Measurements from ENCODE around the gene PTH1R.

Gene PTH1R

GRCh38 chr3:46877406-46878125 lies at the start of gene PTH1R:
PTH1R (plus strand) TSS chr3:46877721; CDS start chr3:46883560, 5,839 bp downstream.
- DNase-seq, result no peak

DNA sequence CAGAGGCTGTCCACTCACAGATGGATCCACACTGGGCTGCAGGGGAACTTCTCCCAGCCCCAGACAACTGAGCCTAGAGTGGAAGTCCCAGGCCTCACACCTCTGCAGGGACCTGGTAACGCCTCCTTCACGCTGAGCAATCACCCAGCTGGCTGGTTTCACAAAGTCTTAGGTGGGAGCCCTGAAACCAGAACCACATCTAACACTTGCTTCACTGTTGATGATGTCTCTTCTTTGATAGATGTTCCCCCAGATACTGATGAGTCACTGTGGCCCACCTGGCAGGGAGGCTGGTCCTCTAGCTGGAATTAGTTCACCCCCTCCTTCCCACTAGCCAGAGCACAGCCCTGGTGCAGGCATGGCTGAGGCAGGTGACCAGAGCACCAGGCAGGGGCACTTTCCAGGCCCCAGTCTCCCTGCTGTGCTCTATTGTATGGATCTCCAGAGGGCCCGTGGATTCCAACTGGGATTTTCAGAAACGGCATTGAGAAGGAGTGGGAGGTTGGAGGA lies 47.8 kb upstream of the PTH1R start:
- DNase-seq, result no peak

DNA sequence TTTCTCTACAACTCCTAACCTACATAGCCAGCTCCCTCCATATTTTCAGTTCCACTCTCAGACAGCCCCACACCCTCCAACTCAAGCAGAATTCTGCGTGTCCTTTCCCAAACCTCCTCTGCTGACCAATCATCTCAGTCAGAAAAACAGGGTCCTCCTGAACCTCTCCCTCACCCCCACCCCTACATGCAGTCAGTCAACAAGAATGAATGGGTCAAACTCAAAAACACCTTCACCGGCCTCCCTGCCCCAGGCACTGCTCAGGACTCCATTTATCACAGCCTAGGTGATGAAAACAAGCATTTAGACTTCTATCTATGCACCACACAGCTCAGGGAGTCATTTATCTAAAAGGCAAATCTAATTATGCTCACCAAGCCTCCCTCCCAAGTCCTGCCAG lies 46.7 kb upstream of the PTH1R start:
- no peak for DNase-seq

DNA sequence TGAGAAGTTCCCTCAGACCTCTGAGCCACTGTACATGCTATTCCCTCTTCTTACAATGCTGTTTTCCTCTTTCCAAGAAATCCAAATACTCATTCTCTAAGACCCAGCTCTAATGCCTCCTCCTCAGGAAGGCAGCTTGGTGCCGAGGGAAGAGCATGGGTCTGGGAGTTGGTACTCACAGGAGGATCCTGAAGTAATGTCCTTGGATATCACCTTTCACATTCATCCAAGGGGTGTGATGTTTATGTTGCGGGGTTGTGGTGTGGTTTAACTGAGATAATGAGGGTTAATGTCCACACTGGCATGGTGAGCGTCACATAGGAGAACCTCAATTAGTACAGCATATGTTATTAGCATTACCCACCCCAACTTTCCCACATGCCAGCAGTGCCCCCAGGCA lies 46.2 kb upstream of the PTH1R start:
- DNase-seq, result no peak

DNA sequence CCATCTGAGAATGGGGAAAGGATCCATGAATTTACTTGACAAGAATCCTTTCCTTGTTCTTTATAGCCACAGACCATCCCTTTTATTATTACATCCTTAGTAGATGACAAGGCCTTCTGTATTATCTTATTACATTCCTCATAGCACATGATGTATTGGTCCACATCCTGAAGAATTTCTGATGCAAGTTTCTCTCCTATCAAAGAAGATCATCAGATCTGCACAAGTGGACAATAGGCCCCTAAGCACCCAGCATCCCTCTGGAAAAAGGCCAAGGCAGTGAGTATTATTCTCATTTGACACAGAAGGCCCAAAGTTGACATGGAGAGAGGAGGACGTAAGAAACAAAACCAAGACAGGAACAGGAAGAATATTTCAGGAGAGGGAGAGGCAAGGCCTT lies 45.7 kb upstream of the PTH1R start:
- no peak for DNase-seq

GRCh38 chr3:46833346-46834300 lies 43.9 kb upstream of the PTH1R start:
- no peak for DNase-seq

DNA sequence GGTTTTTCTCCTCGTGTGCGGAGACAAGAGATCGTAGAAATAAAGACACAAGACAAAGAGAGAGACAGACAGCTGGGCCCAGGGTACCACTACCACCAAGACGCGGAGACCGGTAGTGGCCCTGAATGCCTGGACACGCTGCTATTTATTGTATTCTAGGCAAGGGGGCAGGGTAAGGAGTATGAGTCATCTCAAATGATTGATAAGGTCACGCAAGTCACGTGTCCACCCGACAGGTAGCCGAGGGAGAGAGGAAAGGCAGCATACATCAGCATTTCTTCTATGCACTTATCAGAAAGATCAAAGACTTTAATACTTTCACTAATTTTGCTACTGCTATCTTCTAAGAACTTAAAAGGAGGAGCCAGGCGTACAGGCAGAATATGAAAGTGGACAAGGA lies 42.5 kb upstream of the PTH1R start:
- DNase-seq, result no peak

DNA sequence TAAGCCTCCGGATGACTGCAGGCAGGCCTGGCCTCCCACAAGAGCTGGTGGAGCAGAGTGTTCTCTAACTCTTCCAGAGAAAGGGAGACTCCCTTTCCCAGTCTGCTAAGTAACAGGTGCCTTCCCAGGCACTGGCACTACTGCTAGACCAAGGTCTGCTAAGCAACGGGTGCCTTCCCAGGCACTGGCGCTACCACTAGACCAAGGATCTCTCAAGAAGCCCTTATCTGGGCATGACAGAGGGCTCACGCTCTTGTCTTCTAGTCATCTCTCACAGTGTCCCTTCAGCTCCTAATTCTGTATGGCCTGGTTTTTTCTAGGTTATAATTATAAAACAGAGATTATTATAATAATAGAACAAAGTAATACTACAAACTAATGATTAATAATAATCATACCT lies 42.0 kb upstream of the PTH1R start:
- no peak for DNase-seq

GRCh38 chr3:46838301-46838700 lies 39.2 kb upstream of the PTH1R start:
- no peak for DNase-seq

GRCh38 chr3:46840491-46840890 lies 37.0 kb upstream of the PTH1R start:
- DNase-seq, result no peak

GRCh38 chr3:46843508-46843907 lies 34.0 kb upstream of the PTH1R start:
- no peak for DNase-seq

GRCh38 chr3:46844397-46844796 lies 33.1 kb upstream of the PTH1R start:
- DNase-seq, result no peak

DNA sequence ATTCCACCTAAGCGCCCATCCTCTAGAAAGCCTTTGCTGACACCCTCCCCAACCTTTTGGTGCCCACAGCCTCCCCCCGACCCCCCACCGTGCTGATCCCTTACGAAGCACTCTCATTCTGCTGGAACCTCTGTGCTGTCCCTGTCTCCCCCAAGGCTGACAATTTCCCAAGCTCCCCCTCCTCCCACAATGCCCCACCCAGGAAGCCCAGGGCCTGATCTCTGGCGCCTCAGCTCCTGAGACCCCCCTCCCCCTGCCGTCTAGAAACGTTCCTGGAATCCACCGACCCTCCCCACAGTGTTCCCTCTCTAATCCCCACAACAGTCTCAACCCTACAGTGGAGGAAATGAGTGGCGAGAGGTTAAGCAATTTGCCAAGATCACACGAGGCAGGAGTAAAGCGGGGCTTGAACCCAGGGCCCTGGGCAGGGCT lies 32.6 kb upstream of the PTH1R start:
- no peak for DNase-seq

- DNase-seq, result peak; percentile 7
These were observed 32.1 kb upstream of the PTH1R start for GRCh38 chr3:46845397-46845859.

DNA sequence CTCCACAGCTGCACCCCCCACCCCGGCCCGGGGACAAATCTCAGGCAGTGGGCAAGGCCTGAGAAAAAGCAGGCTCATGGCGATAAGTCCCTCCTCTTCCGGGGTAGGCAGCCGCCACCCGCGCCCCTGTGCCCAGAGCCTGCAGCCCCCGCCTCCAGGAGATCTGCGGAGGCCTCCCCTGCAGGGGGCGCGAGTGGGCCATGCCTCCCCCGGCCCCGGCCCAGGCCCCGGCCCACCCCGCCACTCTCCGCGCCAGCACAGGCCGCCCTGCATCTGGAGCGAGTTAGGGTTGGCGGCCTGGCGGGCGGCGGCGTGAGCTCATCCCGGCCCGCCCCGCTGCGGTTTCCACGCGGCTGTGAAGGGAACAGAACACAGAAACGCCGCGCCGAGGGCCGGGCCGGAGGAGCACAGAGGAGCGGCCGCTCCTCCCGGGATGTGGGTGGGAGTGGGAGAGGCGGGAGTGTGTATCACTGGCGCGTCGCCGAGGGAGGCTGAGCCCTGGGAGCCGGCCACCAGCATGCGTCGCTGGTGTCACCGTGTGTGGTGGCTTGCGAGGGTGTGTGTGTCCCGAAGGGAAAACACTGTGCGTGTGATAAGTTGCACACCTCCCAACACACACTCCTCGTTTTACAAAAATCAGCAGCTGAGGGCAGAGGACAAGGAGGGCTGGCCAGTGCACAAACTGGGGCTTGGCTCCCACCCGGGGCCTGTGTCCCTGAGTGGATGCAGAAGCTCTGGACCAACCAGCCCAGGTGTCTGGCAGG lies 31.5 kb upstream of the PTH1R start:
- DNase-seq, result peak; percentile 70

DNA sequence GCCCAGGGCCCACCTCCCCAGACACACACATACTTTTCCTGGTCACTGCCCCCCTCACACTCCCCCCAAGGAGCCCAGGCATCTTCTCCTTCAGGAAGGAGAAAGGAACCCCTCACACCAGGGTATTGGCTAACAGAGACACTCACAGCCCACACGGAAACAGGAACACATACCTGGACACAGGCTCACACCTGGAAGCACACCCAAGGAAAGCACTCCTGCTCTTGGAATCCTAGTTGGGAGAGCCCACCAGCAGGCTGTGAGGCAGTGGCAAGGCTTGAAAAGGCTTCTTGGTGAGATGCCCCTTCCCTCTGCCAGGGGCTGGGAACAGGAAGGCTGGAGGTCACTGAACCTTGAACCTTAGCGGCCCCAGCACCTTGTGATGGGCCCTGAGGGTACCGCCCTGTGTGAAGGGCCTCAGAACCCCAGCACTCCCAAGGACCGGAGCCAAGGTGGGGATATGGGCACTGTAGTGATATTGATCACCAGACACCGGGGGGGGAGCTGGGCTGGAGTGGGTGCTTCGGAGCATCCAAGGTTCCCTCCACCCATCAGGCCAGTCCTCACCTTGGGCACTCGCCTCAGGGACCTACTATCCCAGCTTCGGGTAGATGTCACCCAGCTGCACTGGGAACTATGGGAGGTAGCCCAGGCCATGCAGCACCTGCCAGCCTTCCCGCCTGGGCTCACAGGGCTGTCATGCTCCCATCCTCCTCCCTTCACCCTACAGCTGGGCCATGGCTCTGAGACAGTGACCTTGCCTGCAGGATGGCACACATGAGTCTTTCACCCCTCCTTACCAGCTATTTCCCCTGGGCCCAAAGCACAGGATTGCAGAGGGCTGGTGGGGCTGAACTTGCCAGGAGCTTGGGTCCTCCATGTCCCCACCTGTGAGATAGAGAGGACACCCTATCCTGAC lies 30.6 kb upstream of the PTH1R start:
- no peak for DNase-seq

DNA sequence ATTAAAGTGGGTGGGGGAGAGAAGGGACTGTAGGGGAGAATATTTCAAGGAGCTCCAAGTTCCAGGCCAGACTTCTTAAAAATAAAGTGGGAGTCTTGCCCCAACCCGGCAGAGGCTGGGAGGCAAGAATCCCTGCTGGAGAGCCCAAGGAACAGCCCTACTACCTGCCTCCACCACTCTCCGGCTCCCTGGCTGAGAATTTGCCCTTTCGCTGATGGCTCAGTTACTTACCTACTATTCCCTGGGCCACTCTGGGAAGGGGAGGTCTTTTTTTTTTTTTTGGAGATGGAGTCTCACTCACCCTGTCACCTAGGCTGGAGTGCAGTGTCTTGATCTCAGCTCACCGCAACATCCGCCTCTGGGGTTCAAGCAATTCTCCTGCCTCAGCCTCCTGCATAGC lies 29.8 kb upstream of the PTH1R start:
- DNase-seq, result no peak

DNA sequence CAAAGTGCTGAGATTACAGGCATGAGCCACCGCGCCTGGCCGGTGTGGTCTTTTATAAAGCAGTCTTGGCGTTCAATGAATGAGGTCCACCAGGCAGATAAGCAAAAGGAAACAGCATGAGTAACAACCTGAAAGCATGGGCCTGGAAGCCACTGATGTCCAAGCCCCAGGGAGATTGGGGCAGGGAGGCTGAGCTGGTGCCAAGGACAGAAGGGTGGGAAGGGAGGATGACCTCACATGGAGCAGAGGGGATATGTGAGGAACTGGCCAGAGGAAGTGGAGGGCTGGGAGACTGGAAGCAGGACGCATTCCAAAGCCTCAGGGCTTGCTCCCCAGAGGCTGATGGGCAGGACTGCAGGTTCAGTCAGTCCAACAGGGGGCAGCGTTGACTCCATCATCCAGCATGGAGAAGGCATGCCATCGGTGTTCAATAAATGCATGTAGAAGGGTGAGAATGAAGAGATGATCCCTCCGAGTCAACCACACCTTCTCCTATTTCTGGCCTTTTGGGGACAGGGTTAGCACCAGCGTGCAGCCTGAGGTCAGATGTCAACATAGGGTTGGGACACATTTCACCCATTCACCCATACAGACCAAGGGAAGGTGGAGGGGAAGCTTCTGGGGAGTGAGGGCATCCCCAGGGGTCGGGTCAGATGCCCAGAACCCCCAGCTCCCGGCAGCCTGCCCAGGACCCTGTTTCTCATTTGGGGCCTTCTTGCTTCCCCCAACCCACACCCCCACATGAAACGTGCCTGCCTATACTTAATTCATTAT lies 29.1 kb upstream of the PTH1R start:
- no peak for DNase-seq

GRCh38 chr3:46849045-46849631 lies 28.4 kb upstream of the PTH1R start:
- no peak for DNase-seq

GRCh38 chr3:46849686-46850467 lies 27.6 kb upstream of the PTH1R start:
- no peak for DNase-seq

Data from amniotic stem cell (primary cell).